Prostate gland (tissue), 2 donors: ENCODE data around the gene CALCB.

ENCODE experiments used
- POLR2A ChIP-seq: fragments of 450-650 bp; IDR thresholded peaks from one replicate; pipeline ENCODE4 v1.6.1; 2016; ENCODE audit warnings: antibody characterized with exemption, mild to moderate bottlenecking
- POLR2AphosphoS5 ChIP-seq: sonication (generic); formaldehyde crosslinking; IDR thresholded peaks from one replicate; pipeline ENCODE4 v1.6.1; 2017; ENCODE audit warnings: antibody characterized with exemption
- TF ChIP-seq, protein P1 (sequence below), 4 experiments: fragments of 200-600 bp in 2 of 4; fragments of 450-650 bp in 2 of 4; sonication (generic) in 2 of 4; IDR thresholded peaks; 1 replicate in 3 of 4; 2 replicates in 1 of 4; pipeline ENCODE4 v1.5.1; 2016 to 2019; ENCODE audit warnings: antibody characterized with exemption in 4 of 4, mild to moderate bottlenecking in 2 of 4, moderate library complexity in 2 of 4

DNA sequence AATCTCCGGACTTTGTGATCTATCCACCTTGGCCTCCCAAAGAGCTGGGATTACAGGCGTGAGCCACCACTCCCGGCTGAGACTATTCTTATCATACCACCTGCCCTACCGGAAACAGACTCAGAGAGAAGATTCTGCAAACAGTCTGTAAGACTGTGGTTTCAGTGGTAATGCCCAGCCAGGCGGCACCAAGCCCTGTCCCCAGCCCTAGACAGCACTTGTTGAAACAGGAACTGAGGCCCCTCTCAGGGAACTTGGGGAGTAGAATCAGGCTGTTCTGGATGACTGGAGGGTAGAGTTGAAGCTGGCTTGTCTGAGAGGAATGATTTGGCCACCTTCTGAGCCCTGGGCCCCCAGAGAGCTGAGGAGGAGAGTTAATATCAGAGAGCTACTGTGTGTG is 40.0 kb downstream of the CALCB start:
- no peak for TF ChIP-seq POLR2AphosphoS5
- TF ChIP-seq, protein P1, sequence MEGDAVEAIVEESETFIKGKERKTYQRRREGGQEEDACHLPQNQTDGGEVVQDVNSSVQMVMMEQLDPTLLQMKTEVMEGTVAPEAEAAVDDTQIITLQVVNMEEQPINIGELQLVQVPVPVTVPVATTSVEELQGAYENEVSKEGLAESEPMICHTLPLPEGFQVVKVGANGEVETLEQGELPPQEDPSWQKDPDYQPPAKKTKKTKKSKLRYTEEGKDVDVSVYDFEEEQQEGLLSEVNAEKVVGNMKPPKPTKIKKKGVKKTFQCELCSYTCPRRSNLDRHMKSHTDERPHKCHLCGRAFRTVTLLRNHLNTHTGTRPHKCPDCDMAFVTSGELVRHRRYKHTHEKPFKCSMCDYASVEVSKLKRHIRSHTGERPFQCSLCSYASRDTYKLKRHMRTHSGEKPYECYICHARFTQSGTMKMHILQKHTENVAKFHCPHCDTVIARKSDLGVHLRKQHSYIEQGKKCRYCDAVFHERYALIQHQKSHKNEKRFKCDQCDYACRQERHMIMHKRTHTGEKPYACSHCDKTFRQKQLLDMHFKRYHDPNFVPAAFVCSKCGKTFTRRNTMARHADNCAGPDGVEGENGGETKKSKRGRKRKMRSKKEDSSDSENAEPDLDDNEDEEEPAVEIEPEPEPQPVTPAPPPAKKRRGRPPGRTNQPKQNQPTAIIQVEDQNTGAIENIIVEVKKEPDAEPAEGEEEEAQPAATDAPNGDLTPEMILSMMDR (IDR thresholded peaks at IDR 0.05) = no peak
- TF ChIP-seq POLR2A = no peak
